ENCODE data around the gene PLA1A. TPM values are rescaled to one million over a fixed set of nuclear protein-coding genes. Genes with fewer than 3 reads are reported as not detected.

PLA1A gene
- total and polyA plus RNA-seq, 2 donors (not counting 3 experiments of a cell fraction or from before 2014, with no cell fraction given), result 0.07 TPM; not detected in 1

DNA sequence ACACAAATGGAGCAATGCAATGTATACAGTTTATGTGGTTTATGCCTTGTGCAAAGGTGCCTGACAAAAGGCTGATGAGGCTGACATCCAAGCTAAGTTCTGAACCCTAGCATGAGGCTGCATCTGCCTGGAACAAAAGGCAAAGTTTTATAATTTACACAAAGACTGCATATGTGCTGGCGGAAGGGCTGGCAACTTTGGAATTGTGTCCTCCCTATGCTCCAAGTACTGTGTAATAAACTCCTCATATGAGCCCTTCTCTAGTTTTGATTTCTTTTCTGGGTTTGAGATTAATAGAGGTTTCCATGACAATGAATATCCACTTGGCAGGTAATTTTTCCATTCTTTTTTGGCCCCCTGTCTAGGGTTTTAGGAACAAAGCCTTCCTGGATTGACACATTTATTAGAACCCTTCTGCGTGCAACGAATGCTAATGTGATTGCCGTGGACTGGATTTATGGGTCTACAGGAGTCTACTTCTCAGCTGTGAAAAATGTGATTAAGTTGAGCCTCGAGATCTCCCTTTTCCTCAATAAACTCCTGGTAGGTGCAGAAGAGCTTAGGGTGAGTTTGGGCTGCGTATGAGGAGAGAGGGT, 10.8 kb downstream of the PLA1A start:
- DNase-seq (ENCODE audit: low read depth, low spot score), result no peak
- POLR2A ChIA-PET, result no interaction called here

More for the DNA sequence above, 10.8 kb downstream of the PLA1A start:
- dilution Hi-C loops (cut with MboI; ENCODE audit: extremely low pct_ligation_motif_present, low sequenced_read_pairs), result no loop called here
- no peak for TF ChIP-seq GATA2 (IDR thresholded peaks at IDR 0.05; ENCODE audit: insufficient read depth, insufficient read length, low read depth, low read length)
- no peak for TF ChIP-seq FOS (IDR thresholded peaks at IDR 0.05; ENCODE audit: borderline replicate concordance, insufficient read depth, low read length)
- TF ChIP-seq, protein P1, sequence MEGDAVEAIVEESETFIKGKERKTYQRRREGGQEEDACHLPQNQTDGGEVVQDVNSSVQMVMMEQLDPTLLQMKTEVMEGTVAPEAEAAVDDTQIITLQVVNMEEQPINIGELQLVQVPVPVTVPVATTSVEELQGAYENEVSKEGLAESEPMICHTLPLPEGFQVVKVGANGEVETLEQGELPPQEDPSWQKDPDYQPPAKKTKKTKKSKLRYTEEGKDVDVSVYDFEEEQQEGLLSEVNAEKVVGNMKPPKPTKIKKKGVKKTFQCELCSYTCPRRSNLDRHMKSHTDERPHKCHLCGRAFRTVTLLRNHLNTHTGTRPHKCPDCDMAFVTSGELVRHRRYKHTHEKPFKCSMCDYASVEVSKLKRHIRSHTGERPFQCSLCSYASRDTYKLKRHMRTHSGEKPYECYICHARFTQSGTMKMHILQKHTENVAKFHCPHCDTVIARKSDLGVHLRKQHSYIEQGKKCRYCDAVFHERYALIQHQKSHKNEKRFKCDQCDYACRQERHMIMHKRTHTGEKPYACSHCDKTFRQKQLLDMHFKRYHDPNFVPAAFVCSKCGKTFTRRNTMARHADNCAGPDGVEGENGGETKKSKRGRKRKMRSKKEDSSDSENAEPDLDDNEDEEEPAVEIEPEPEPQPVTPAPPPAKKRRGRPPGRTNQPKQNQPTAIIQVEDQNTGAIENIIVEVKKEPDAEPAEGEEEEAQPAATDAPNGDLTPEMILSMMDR (IDR thresholded peaks at IDR 0.05; ENCODE audit: extremely low read depth in 1 of 2, insufficient read depth in 1 of 2, low read depth in 1 of 2, low read length in 2 of 2), result no peak
- TF ChIP-seq POLR2A (IDR thresholded peaks at IDR 0.05; ENCODE audit: low read depth, low read length), result no peak
- TF ChIP-seq MYC (IDR thresholded peaks at IDR 0.05; ENCODE audit: low read depth, low read length), result no peak
- TF ChIP-seq POLR2AphosphoS5 (IDR thresholded peaks at IDR 0.05; ENCODE audit: insufficient read depth, low read depth, low read length), result no peak
- H4K20me1 ChIP-seq (replicated peaks; ENCODE audit: control insufficient read depth, extremely low read depth, insufficient read depth, low read length), result no peaks in the 10 kb centered on the region
- H3K36me3 ChIP-seq (ENCODE audit: control insufficient read depth in 2 of 2, extremely low read depth in 1 of 2, insufficient read depth in 2 of 2, low read length in 2 of 2), result no peaks in the 10 kb centered on the region
- no peaks in the 10 kb centered on the region for H3K9me1 ChIP-seq (replicated peaks; ENCODE audit: control insufficient read depth, extremely low read depth, insufficient read depth, low read length)
- H3K27me3 ChIP-seq (ENCODE audit: control insufficient read depth in 2 of 2, insufficient read depth in 2 of 2, low read length in 2 of 2), result peaks cover 8 to 11% of the 10 kb centered on the region in 2 experiments
- no peak overlapping the region for H2AFZ ChIP-seq (ENCODE audit: low read depth, low read length)
- H3K9me3 ChIP-seq (replicated peaks; ENCODE audit: control insufficient read depth, insufficient read depth, low read length), result no peaks in the 10 kb centered on the region
- CTCF ChIA-PET, result interaction anchor here (1.0 to 1.7 kb wide), 2 partner anchors 19 to 29 kb away, joined by 3 to 4 read pairs; partner anchors contain the start of gene ADPRH
- H3K79me2 ChIP-seq (ENCODE audit: control insufficient read depth, insufficient read depth, low read length), result no peaks in the 10 kb centered on the region
- intact Hi-C loops (cut with micrococcal nuclease), result no loop called here
- no peak overlapping the region for H3K9ac ChIP-seq (replicated peaks; ENCODE audit: extremely low read depth, insufficient read depth, low read length)
- H3K4me2 ChIP-seq (ENCODE audit: insufficient read depth, low read length), result no peak overlapping the region
- H3K4me3 ChIP-seq (replicated peaks in 1 of 3; ENCODE audit: insufficient read depth in 1 of 3, low read depth in 1 of 3, low read length in 3 of 3), result no peak overlapping the region
- BruUV-seq (replicated peaks), result no TSS peak
- no peak overlapping the region for H3K27ac ChIP-seq (ENCODE audit: insufficient read depth, low read depth, low read length)
- FAIRE-seq, result no peak
- H3K4me1 ChIP-seq (ENCODE audit: control insufficient read depth, extremely low read depth, insufficient read depth, low read length), result no peaks in the 10 kb centered on the region

Data from endothelial cell of umbilical vein (primary cell).